GM20431 (cell line): ENCODE measurements around the gene CD53.

Experiments
- in situ Hi-C: fragments of 300-500 bp; cut with MseI, MboI; formaldehyde crosslinking; loops from one replicate; pipeline ENCODE4 v1.15.0; 2020; ENCODE audit warnings: low sequenced_read_pairs; ENCODE audit not compliant: unreplicated experiment

CD53 gene

GRCh38 chr1:110875216-110875731, 2.3 kb downstream of the CD53 start:
- in situ Hi-C loops, result no loop called here

- in situ Hi-C loops, result no loop called here
Observed at GRCh38 chr1:110876748-110877341, 3.9 kb downstream of the CD53 start.

- in situ Hi-C loops, result no loop called here
Observed at GRCh38 chr1:110877364-110877763, 4.4 kb downstream of the CD53 start.

- in situ Hi-C loops, result no loop called here
Observed at GRCh38 chr1:110877776-110878175, 4.8 kb downstream of the CD53 start.

- in situ Hi-C loops, result no loop called here
Observed at GRCh38 chr1:110878591-110878990, 5.6 kb downstream of the CD53 start.

- in situ Hi-C loops, result no loop called here
Observed at GRCh38 chr1:110878993-110879392, 6.0 kb downstream of the CD53 start.

GRCh38 chr1:110879758-110880606, 7.0 kb downstream of the CD53 start:
- in situ Hi-C loops, result no loop called here

GRCh38 chr1:110880708-110881374, 7.9 kb downstream of the CD53 start:
- in situ Hi-C loops, result no loop called here

GRCh38 chr1:110888049-110888448, 15.1 kb downstream of the CD53 start:
- in situ Hi-C loops, result no loop called here

GRCh38 chr1:110888641-110889040, 15.7 kb downstream of the CD53 start:
- in situ Hi-C loops, result no loop called here

- in situ Hi-C loops, result no loop called here
Observed at GRCh38 chr1:110890474-110891196, 17.7 kb downstream of the CD53 start.

- in situ Hi-C loops, result no loop called here
Observed at GRCh38 chr1:110893908-110894490, 21.1 kb downstream of the CD53 start.

- in situ Hi-C loops, result no loop called here
Observed at GRCh38 chr1:110896090-110896489, 23.1 kb downstream of the CD53 start.

GRCh38 chr1:110897681-110898080, 24.7 kb downstream of the CD53 start:
- in situ Hi-C loops, result no loop called here

- in situ Hi-C loops, result no loop called here
Observed at GRCh38 chr1:110898734-110899457, 25.9 kb downstream of the CD53 start.

GRCh38 chr1:110899458-110899843, 26.5 kb downstream of the CD53 start:
- in situ Hi-C loops, result no loop called here

- in situ Hi-C loops, result no loop called here
Observed at GRCh38 chr1:110902820-110903463, 30.0 kb downstream of the CD53 start.

- in situ Hi-C loops, result no loop called here
Observed at GRCh38 chr1:110903853-110904500, 31.0 kb downstream of the CD53 start.
